Fibroblast of the conjunctiva (primary cell): ENCODE measurements around the gene ANP32E.
"Not testable (repeated sequence)": the region's sequence is repeated elsewhere in the genome, so short reads cannot be mapped to it uniquely, and the experiment has no call there.

ENCODE experiments used
- DNase-seq: peaks from one replicate; pipeline ENCODE4 v3.0.0-alpha.2; 2010; ENCODE audit warnings: low read depth

The ANP32E gene

DNA sequence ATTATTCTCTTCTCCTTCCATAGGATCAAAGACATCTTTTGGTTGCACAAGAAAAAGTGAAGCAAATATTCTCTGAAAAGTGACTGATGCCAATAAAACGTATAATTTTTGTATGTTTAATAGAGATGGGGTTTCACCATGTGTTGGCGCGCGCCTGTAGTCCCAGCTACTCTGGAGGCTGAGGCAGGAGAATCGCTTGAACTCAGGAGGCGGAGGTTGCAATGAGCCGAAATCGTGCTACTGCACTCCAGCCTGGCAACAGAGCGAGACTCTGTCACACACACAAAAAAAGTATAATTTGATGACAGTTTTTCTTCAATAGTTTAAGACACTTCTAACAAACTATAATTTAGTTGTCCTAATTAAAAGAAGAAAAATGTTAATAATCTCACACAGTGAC lies 23.8 kb downstream of the ANP32E start:
- DNase-seq = no peak

DNA sequence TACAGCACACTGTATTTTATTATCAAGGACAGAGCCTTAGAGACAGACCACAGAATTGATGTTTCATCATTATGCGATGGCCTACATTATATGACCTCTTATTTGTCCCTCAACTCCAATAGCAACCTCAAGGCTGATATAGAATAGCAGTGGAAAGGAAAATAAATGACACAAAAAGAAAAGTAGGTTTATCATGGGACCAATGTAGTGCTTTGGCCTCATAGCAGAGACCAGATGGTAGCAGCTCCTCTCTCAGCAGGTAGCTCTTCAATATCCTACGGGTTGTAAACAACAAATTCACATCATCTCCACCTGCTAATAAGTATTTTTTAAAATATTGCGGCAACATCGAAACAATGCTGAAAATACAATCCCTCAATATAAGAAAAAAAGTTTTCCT lies 25.2 kb downstream of the ANP32E start:
- DNase-seq = no peak

DNA sequence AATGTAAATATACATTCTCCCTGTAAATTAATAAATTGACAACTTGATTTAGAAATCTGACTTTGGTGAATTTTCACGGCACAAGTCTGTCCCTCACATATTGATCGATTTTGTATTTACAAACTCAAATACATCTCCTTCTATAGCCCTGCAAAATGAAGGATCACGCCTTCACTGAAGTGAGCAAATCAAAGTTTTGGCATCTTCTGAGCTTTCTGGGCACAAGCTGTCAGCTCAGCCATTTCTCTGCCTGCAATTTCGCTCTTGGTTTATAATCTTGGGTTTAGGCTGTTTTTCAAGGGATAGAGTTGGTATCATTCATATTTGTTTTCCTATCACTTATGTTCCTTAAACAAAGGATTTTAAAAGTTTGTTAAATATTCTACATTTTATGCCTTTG lies 25.8 kb downstream of the ANP32E start:
- DNase-seq = no peak

DNA sequence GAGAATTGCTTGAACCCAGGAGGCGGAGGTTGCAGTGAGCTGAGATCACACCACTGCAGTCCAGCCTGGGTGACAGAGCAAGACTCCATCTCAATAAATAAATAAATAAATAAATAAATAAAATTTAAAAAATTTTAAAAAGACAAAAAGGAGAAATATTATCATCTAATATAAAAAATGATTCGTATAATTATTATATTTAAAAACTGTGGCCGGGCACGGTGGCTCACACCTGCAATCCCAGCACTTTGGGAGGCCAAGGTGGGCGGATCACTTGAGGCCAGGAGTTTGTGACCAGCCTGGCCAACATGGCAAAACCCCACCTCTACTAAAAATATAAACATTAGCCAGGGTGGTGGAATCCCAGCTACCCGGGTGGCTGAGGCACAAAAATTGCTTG lies 27.5 kb downstream of the ANP32E start:
- DNase-seq = not testable (repeated sequence)

DNA sequence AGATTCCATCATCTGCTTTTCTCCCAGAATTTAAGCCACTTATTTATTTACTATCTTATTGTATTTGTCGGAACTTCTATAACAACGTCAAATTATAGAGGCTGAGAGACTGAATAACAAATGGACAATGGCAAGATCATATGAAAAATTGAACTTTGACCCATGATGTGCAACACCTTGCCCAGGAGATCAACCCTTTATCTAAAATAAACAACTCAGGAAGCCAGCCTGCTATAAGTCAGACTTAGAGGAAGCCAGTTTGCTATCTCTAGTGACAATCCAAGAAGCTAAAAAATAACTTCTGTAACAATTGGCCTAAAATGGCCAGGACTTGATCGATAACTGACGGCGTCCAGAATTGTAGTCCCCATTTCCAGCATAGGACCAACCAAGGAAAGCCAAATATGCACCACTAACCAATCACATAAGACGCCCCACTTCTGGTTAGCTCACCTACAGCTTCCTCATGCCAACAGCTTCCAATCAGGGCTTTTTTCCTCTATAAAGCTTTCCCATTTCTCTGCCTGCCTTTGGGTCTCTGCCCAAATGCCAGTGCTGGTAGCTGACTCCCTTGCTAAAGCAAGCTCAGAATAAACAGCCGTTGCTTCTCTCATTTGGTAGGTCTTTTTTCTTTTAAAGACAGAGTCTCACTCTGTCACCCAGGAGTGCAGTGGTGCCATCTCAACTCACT lies 28.5 kb downstream of the ANP32E start:
- DNase-seq = no peak

DNA sequence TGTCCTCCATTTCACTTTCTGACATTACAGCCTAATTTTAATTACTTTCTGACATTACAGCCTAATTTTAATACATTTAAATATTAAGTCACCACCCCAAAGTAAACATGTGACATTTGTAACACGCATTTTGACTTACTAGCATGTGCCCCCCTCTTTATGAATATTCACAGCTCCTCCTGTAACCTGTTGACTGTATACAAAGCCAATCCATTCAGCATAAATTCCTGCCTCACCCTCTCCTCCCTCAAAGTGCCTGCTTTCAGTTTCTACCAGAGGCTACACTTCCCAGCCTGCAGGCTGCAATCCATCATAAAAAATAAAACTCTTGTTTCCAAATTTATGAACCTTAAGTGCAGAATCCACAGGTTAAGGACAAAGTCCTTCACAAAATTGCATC lies 39.5 kb downstream of the ANP32E start:
- no peak for DNase-seq

DNA sequence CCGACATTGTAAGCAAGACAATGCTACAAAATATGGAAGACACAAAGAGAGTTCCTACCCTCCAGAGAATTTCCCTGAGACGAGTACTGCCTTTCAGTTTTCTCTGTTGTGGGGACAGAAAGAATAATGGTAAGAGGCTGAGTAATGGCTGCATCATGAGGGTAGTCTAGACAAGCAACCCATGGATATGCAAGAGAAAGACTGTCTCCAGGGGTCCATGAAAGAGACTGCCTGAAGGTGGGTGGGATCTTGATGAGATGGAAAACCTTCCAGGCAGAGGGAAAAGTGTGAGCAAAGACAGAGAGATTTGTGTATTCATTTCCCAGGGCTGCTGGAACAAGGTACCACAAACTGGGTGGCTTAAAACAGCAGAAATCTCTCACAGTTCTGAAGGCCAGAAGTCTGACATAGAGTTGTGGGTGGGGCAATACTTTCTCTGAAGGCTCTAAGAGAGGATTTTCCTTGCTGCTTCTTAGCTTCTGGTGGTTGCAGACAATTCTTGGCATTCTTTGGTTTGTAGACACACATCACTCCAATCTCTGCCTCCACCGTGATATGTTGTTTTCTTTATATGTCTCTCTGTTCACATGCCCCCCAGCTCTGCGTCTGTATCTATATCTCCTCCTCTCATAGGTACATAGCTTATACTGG lies 41.4 kb downstream of the ANP32E start:
- DNase-seq = no peak

DNA sequence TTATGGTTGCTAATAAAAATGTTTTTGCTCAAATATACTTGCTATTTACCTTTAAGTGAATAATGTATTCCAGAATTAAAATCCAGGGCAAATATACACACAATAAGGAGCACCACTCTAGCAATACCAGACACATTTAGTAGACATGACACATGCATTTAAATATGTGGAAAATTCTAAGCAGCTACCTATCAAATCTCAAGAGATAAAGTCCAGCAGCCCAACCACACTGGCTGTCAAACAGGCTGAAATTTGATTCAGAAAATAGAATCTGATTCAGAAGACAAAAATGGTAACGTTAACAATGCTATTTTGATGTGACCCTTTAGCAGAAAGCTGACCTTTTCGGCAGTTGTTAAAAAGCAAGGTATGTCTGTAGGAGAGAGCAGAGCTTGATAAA lies 43.9 kb downstream of the ANP32E start:
- DNase-seq = no peak

DNA sequence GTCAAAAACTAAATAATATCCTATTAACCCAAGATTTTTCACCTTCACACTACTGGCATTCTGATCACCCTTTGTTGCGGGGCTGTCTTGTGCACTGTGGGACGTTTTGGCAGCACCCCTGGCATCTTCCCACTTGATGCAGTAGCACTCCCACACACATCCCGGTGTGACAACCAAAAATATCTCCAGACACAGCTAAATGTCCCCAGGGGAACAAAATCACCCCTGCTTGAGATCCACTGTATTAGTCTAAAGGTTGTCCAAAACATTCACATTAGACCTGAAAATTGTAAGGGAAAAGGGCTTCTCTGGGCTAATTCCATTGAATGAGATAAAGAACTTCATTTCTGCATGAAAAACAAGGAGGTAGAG lies 48.4 kb downstream of the ANP32E start:
- no peak for DNase-seq

DNA sequence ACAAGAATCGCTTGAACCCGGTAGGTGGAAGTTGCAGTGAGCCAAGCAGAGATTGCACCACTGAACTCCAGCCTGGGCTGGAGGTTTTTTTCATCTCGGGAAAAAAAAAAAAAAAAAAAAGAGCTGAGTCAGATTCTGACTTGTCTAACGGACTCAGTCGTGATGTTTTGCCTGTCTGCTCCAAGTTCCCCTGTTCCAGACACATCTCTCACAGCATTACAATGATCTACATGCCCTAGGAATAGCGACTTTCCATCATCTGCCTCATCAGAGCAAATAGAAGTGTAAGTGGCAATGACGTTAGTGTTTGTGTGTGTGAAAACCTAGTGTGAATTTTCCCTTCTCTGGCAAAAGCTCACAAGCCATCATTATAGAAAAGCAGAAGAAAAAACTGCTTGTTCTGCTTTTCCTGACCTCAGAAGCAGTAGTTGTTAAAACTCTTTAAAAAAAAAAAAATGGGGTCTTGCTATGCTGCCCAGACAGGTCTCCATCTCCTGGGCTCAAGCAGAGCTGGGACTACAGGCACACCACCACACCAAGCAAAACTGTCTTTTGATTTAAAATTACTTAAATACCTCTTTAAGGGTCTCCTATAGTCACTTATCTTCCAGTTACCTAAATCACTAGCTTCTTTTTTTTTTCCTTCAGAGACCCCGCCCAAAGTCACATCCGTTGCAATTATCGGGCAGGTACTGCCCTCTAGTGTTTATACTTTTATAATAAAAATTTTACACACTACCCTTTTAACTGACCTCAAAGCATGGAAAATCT lies 48.9 kb downstream of the ANP32E start:
- peak; percentile 49 for DNase-seq

DNA sequence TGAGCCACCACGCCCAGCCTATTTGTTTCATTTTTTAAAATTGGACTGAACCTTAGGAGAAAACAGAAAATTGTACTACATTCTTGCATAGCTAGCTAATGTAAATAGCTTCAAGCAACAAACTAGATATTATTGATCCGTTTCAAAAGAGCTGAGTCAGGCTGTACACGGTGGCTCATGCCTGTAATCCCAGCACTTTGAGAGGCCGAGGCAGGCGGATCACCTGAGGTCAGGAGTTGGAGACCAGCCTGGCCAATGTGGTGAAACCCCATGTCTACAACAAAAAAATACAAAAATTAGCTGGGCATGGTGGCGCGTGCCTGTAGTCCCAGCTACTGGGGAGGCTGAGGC lies 49.5 kb downstream of the ANP32E start:
- not testable (repeated sequence) for DNase-seq

DNA sequence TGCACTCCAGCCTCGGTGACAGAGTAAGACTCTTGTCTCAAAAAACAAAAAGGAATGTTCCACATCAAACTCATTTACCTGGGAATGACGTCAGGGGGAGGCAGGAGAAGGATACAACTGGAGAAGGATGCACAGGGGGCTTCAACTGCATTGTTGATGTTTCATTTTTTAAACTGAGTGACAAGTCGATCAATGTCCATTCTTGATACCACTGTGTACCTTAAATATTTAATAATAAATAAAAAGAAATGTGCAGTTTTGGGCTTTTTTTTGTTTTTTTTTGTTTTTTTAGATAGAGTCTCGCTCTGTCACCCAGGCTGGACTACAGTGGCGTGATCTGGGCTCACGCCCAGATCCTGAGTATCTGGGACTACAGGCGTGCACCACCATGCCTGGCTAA lies 50.4 kb downstream of the ANP32E start:
- no peak for DNase-seq

DNA sequence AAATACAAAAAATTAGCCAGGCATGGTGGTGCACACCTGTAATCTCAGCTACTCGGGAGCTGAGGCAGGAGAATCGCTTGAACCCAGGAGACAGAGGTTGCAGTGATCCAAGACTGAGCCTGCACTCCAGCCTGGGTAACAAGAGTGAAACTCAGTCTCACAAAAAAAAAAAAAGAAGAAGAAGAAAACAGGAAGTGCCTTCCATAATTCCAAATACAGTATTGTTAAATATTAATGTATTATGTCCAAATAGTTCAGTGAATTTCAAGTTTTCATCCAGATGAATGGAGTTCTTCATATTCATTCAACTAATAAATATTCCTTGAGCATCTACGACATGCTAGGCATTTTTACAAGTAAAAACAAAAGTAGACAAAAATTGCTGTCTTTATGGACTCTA lies 52.9 kb downstream of the ANP32E start:
- DNase-seq = no peak

DNA sequence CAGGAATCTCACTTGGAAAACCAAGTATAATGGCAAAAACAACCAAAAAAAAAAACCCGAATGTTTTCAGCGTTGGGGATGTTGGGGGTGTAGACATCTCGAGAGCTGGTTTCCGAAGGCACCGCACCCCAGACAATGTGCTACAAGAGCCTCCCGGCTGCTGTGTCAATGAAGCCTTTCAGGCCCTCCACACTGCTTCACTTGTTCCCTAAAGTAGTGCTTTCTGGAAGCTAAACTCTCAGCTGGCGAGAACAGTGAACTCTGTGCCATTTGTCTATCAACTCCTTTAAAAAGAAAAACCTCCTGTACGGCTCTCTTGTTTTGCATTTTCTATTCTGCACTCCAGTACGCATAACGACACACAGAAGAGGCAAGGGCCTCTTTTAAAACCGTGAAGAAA lies 53.7 kb downstream of the ANP32E start:
- no peak for DNase-seq

DNA sequence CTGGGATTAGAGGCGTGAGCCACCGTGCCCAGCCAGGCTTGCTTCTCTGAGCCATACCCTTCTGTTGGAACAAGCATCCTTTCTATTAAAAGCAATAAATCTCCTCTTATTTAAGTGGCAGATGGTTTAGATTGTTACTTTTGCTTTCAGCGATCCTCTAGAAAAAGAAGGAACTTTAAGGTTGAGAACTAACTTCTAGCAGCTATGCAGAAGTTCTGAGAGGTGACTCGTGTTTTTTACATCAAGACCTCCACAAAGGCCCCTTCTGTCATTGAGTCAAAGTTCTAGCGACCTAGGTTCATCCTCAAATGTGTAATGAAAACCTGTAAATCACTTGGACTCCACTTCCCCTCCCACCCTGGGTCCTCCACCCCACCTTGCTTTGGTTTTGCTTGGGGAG lies 55.4 kb downstream of the ANP32E start:
- DNase-seq = no peak

DNA sequence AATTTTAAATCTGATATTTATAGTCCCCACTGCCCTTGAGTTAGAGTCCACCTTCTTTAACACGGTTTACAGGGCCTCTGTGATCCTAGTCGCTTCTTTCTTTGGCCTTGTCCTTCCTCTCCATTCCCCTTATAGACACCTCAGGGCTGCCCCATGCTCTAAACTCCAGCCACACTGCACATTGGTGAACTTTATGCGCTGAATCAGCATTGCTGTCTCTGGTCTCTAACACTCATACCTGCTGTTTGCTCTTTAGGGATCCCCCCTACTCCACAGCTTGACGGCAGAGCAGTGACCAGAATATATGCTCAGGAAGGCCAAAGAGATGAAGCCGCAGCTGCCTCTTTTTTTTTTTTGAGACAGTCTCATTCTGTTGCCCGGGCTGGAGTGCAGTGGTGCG lies 56.0 kb downstream of the ANP32E start:
- no peak for DNase-seq

DNA sequence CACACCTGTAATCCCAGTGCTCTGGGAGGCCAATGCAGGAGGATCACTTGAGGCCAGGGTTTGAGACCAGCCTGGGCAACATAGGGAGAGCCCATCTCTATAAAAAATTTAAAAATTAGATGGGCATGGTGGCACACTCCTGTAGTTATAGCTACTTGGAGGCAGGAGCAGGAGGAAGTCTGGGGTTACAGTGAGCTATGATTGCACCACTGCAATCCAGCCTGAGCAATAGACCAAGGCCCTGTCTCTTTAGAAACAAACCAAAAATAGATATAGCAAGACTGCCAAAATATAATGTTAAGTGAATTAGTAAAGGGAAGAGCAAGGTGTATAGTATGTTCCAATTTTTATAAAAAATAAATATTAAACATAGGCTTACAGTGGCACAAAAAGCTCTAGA lies 57.4 kb downstream of the ANP32E start:
- DNase-seq = no peak

DNA sequence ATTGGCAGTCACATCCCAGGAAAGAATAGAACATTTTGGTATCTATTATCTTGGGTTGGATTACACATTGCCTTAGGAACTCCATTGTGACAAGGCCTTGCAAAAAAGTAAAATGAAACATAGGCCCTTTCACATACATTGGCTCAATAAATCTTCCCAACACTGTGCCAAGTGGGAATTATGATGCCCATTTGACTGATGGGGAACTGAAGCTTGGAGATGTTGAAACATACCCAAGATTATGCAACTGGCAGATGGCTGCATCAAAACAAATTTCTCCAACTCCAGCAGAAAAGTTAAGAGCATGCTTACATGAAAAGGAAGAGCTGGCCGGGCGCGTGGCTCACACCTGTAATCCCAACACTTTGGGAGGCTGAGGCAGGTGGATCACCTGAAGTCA lies 59.3 kb downstream of the ANP32E start:
- peak; percentile 51 for DNase-seq

DNA sequence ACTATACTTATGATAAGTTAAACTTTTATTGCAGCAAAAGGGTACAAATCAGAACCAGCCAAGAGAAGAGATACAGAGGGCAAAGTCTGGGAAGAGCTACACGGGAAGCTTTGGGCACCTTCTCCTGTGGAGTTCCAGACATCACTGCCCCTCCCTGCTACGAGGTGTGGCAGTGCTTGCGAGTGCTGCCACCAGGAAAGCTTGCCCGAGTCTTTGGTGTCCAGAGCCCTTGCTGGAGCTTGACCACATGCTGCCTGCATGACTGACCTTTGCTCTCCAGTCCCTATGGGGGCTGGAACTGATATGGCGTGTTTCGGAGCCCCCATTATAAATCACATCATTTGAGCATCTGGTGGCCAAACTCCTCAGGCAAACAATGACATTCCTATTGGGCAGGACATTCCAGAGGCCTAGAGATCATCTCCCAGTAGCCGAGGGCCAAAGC lies 62.7 kb downstream of the ANP32E start:
- DNase-seq = no peak

DNA sequence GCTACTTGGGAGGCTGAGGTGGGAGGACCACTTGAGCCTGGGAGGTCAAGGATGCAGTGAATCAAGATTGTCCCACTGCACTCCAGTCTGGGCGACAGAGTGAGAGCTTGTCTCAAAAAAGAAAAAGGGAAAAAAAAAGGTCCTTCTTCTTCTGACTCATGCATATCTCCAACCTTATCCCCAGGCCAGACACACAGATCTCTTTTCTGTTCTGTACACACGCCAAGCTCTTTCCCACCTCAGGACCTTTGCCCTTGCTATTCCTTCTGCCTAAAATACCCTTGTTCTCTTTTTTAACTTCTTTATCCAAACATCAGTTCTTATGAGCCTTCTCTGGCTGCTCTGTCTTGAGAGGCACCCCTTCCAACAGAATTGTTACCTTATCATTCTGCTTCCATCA lies 64.1 kb downstream of the ANP32E start:
- DNase-seq = no peak

DNA sequence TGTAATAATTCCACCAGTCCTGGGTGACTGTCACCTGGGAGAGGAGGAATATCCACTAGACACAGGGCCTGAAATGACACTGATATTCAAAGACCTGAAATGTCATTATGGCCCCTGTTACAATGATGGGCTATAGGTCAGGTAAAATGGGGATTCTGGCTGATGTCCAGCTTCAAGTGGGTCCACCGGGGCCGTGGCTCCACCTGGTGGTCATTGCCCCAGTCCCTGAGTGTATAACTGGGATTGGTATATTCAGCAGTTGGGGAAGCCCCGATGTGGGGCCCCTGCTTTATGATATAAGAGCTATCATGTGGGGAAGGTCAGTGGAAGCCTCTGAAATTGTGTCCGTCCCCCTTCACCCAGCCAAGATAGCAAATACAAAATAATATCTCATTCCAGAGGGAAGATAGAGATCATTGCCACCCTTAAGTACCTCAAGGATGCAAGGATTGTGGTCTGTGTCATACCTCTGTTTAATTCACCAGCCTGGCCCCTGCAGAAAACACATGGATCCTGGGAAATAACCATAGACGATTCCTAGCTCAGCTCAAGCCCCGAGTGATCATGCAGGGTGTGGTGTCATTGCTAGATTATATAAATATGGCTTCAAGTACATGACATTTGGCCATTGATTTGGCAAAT lies 66.8 kb downstream of the ANP32E start:
- DNase-seq = no peak
